ENCODE results near the gene OR2L8.
A peak's percentile ranks its signal among the peaks of the same experiment; 100 is the strongest.

Gene OR2L8, protein sequence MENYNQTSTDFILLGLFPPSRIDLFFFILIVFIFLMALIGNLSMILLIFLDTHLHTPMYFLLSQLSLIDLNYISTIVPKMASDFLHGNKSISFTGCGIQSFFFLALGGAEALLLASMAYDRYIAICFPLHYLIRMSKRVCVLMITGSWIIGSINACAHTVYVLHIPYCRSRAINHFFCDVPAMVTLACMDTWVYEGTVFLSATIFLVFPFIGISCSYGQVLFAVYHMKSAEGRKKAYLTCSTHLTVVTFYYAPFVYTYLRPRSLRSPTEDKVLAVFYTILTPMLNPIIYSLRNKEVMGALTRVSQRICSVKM
- 0 to 0.10 reads per million in 2 donors for total RNA-seq

DNA sequence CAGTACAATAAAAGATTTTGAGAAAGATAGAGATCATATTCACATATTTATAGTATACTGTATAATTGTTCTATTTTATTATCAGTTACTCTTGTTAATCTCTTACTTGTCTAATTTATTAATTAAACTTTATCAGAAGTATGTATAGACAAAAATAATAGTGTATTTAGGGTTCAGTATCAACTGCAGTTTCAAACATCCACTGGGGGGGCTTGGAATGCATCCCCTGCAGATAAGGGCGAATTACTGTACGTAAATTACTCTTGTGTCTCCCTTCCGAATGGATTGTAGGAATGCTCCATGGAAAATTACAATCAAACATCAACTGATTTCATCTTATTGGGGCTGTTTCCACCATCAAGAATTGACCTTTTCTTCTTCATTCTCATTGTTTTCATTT, at the start of gene OR2L8:
Gene OR2L8 (plus strand): TSS at position 301 of the 400 bp plus-strand sequence. CDS start 0 bp downstream, at position 301.
- no peak for DNase-seq

GRCh38 chr1:247904122-247904521, 44.5 kb upstream of the OR2L8 start:
- no peak for DNase-seq

DNA sequence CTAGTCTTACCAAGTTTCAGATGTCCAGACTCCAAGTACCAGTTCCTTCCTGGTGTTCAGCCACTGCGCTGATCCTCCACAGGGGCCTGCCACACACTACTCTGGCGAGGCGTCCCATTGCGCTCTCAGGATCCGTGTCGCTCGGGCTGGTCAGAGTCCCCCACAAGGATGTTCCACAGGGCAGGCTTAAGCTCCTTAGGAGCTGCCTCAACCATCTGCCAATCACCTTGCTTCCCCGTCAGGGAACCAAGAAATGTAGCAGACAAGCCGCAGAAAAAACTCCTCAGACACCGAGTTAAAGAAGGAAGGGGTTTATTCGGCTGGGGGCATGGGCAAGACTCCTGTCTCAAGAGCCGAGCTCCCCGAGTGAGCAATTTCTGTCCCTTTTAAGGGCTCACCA, 43.5 kb upstream of the OR2L8 start:
- no peak for DNase-seq

GRCh38 chr1:247905910-247906503, 42.7 kb upstream of the OR2L8 start:
- DNase-seq = no peak

DNA sequence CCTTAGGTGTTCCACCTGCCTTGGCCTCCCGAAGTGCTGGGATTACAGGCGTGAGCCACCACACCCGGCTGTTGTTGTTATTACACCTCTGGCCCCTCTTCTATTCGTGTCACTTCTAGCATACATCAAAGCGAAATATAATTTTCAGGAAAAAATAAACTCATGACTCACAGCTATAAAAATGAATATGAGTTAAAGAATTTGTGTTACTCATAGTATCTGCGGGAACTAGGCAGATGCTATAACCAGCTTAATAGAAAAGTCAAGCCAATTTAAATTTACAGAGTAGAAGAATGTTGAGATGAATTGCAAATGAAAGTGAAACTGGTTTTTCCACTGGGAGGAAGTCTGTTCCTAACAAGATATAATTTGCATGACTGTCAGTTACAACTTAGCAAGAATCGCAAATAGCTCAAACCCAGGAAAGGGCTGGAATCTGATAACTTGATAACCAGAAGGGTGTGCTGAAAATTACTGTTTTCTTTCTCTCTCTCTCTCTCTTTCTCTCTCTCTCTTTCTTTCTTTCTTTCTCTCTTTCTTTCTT, 42.1 kb upstream of the OR2L8 start:
- DNase-seq = no peak

DNA sequence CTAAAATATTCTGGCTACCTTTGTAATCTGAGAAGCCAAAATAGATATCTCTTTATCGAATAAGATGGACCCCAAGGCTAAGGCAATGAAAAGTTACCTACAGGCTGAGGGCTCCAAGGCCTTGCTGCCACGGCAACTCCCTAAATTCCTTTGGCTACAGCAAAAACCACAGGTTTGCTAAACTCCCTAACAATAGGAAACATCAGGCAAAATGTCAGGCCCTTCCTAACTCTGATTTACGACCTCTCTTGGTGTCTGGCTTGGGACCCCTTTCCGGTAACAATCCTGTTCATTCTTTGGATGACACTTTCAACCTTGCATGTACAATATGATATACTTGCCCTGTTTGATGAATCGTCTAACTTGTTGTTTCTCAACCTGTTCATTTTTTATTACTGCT, 39.9 kb upstream of the OR2L8 start:
- DNase-seq = no peak

DNA sequence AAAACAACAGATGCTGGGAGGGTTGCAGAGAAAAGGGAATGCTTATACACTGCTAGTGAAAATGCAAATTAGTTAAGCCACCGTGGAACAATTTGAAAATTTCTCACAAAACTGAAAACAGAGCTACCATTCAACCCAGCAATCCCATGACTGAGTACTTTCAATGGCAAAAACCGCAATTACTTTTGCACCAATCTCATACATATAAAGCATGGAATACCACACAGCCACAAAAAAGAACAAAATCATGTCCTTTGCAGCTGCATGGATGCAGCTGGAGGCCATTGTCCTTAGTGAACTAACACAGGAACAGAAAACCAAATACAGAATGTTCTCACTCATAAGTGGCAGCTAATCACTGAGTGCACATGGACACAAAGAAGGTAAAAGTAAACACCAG, 34.9 kb upstream of the OR2L8 start:
- no peak for DNase-seq

DNA sequence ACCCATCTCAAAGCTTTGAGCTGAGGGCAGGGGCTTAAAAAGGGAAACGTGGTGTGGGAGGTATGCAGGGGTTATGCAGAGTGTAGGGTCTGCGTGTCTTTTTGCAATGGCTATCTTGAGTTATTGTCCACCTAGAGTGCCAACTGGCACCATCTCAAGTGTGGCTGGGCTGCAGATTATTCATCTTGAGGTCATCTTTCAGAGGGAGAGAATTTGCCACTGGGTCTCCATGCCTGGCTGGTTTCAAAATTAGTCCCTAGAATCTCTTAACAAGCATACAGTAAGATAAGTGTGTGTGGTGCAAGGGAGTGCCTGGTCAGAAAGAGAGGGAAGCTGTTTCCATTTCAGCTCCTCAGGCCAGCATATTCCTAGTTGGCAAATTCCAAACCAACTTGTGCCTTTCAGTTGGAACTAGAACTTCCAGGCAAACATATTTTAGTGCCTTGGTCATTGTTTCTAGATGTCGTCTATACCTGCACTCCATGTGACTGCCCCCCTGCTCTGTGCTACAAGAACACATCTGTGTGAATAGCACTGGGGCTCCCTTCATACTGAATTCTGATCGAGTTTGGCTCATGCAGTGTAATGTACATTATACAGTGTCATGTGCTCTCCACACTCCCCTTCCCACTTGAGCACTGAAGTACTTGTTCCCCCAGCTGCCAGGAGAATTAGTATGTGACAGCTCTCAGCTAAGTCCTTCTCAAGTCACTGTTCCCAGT, 33.6 kb upstream of the OR2L8 start:
- no peak for DNase-seq

GRCh38 chr1:247919952-247920351, 28.7 kb upstream of the OR2L8 start, which contains the start of gene OR2T8:
TSS of gene OR2T8 (plus strand) at chr1:247920252. CDS start at chr1:247921018, 766 bp downstream.
- no peak for DNase-seq

- no peak for DNase-seq
These were observed 24.7 kb upstream of the OR2L8 start for GRCh38 chr1:247923941-247924340.

GRCh38 chr1:247924868-247925267, 23.8 kb upstream of the OR2L8 start, which contains the start of gene OR2AJ1:
TSS of gene OR2AJ1 (plus strand) at chr1:247924889. CDS start at chr1:247933769, 8,880 bp downstream.
- DNase-seq = no peak

DNA sequence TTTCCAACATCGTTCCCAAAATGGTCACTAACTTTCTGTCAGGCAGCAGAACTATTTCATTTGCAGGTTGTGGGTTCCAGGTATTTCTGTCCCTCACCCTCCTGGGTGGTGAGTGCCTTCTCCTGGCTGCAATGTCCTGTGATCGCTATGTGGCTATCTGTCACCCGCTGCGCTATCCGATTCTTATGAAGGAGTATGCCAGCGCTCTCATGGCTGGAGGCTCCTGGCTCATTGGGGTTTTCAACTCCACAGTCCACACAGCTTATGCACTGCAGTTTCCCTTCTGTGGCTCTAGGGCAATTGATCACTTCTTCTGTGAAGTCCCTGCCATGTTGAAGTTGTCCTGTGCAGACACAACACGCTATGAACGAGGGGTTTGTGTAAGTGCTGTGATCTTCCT, 14.7 kb upstream of the OR2L8 start:
- no peak for DNase-seq

- DNase-seq = no peak
These were observed 12.9 kb upstream of the OR2L8 start for GRCh38 chr1:247935781-247936180.

- no peak for DNase-seq
These were observed 12.2 kb upstream of the OR2L8 start for GRCh38 chr1:247936415-247936814.

GRCh38 chr1:247936965-247937734, 11.5 kb upstream of the OR2L8 start:
- peak; percentile 12 for DNase-seq

DNA sequence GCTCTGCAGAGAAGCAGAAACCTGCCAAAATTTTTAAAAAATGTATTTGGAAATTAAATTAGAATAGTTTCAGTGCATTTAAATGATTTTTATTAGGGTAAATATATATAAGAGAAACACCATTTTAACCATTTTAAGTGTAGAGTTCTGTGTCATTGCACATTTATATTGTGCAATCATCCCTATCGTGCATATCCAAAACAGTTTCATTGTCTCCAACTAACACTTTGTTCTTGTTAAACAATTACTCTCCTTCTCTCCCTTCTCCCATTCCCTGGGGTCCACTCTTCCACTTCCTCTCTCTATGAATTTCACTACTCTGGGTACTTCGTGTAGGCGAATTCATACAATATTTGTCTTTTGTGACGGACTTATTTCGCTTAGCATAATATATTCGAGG, 6.0 kb upstream of the OR2L8 start:
- DNase-seq = no peak

- DNase-seq = no peak
These were observed 4.8 kb downstream of the OR2L8 start for GRCh38 chr1:247953408-247953807.

DNA sequence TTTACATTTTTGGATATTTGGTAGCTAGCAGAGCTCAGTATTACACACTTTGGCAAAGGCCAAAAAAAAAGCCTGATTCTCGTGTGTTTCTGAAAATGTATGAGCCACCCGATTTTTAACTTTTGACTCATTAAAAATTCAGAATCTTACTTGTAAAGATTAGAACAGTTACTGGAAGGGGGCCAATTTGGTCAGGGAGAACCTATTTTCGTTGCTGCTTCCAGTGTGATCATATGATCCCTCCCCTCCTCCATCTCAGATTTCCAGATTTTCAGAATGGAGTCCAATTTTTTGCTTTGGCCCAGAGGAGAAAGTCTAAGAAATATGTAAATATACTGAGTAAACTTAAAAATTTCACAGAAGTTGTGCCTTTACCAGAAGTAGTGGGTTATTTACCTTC, 13.1 kb downstream of the OR2L8 start:
- DNase-seq = no peak

- no peak for DNase-seq
These were observed 14.4 kb downstream of the OR2L8 start for GRCh38 chr1:247962911-247963588.

GRCh38 chr1:247964933-247965332, 16.3 kb downstream of the OR2L8 start, which contains the start of gene OR2AK2:
TSS of gene OR2AK2 (plus strand) at chr1:247965233. CDS start at chr1:247965377, 144 bp downstream.
- DNase-seq = no peak

DNA sequence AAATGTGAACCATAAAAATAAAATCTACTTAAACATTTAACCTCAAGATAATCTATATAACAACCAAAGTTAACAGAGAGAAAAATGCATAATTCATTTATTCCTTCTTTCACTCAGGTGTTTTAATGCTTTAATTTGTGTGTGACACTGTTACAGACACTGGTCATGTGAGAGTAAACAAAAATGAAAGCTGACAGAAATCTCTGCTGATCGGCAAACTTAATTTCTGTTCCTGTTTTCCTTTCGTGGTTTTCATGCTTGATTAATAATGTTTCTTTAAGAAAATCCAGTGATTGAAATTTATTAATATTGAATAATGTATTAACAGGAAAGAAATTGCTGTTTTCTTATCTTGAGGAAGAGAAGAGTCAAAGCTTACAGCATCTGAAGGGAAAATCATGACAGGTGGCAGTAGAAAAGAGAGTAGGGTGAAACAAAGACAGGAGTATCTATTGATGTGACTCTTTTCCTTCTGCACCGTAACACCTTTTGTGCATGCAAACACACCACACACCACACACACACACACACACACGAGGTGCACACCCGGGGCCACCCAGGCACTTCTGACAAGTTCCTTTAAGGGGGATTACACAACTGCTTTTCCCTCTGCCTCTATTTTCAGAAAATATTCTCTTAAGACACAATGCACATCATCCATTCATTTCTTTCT, 18.0 kb downstream of the OR2L8 start:
- no peak for DNase-seq
